ENCODE data around the gene GRM8. TPM values are rescaled to one million over a fixed set of nuclear protein-coding genes. Genes with fewer than 3 reads are reported as not detected.

Gene GRM8
- total and polyA plus RNA-seq, 2 experiments from 2014 or later: not detected

- Histone ChIP-seq H3K4me3 (no peak overlapping the region), H3K27me3 (replicated peaks; ENCODE audit: insufficient read depth) (no peaks in the 10 kb centered on the region), H3K4me2 (ENCODE audit: unreplicated experiment) (no peak overlapping the region), H3K9ac (no peak overlapping the region), H4K20me1 (ENCODE audit: insufficient read depth) (no peaks in the 10 kb centered on the region), H3K27ac (no peak overlapping the region), H2AFZ (no peak overlapping the region), H3K36me3 (ENCODE audit: low read depth) (no peaks in the 10 kb centered on the region), H3K4me1 (ENCODE audit: insufficient read depth) (no peaks in the 10 kb centered on the region), H3K79me2 (ENCODE audit: insufficient read depth) (no peaks in the 10 kb centered on the region), H3K9me3 (ENCODE audit: low read depth) (no peaks in the 10 kb centered on the region), H3K9me2 (ENCODE audit: insufficient read depth) (no peaks in the 10 kb centered on the region), H3F3A (ENCODE audit: insufficient read depth) (no peaks in the 10 kb centered on the region)
- in situ Hi-C loops (cut with MboI): no loop called here
- no peak for DNase-seq
- TF ChIP-seq EZH2phosphoT487 (IDR thresholded peaks at IDR 0.05; ENCODE audit: insufficient read depth, low read depth) (no peak), EZH2 (IDR thresholded peaks at IDR 0.05; ENCODE audit: insufficient read depth, poor library complexity, severe bottlenecking) (no peak)
Measured at GRCh38 chr7:127177156-127177555, 75.6 kb downstream of the GRM8 start.

- Histone ChIP-seq H3K4me1 (ENCODE audit: insufficient read depth) (no peaks in the 10 kb centered on the region), H3F3A (ENCODE audit: insufficient read depth) (no peaks in the 10 kb centered on the region), H3K36me3 (ENCODE audit: low read depth) (no peaks in the 10 kb centered on the region), H2AFZ (no peak overlapping the region), H3K4me3 (no peak overlapping the region), H3K9me2 (ENCODE audit: insufficient read depth) (no peaks in the 10 kb centered on the region), H3K4me2 (ENCODE audit: unreplicated experiment) (no peak overlapping the region), H3K9ac (no peak overlapping the region), H3K27ac (no peak overlapping the region), H4K20me1 (ENCODE audit: insufficient read depth) (no peaks in the 10 kb centered on the region), H3K9me3 (ENCODE audit: low read depth) (no peaks in the 10 kb centered on the region), H3K79me2 (ENCODE audit: insufficient read depth) (no peaks in the 10 kb centered on the region), H3K27me3 (replicated peaks; ENCODE audit: insufficient read depth) (no peaks in the 10 kb centered on the region)
- DNase-seq: no peak
- TF ChIP-seq EZH2 (IDR thresholded peaks at IDR 0.05; ENCODE audit: insufficient read depth, poor library complexity, severe bottlenecking): no peak
- TF ChIP-seq EZH2phosphoT487 (IDR thresholded peaks at IDR 0.05; ENCODE audit: insufficient read depth, low read depth): no peak
- WGBS, 2 experiments (ENCODE audit: low coverage in 1 of 2, low lambda C conversion rate in 2 of 2, missing lambda C conversion rate in 2 of 2): 9 to 14% methylated on average over 2 of the region's 2 CpGs
- in situ Hi-C loops (cut with MboI): no loop called here
Measured at GRCh38 chr7:127162366-127162765, 90.4 kb downstream of the GRM8 start.

- Histone ChIP-seq H3K79me2 (ENCODE audit: insufficient read depth) (no peaks in the 10 kb centered on the region), H4K20me1 (ENCODE audit: insufficient read depth) (no peaks in the 10 kb centered on the region), H3K9ac (no peak overlapping the region), H3K4me3 (no peak overlapping the region), H3K4me1 (ENCODE audit: insufficient read depth) (no peaks in the 10 kb centered on the region), H3K9me2 (ENCODE audit: insufficient read depth) (no peaks in the 10 kb centered on the region), H2AFZ (no peak overlapping the region), H3K4me2 (ENCODE audit: unreplicated experiment) (no peak overlapping the region), H3K36me3 (ENCODE audit: low read depth) (no peaks in the 10 kb centered on the region), H3K27ac (no peak overlapping the region), H3K27me3 (replicated peaks; ENCODE audit: insufficient read depth) (no peaks in the 10 kb centered on the region), H3K9me3 (ENCODE audit: low read depth) (no peaks in the 10 kb centered on the region), H3F3A (ENCODE audit: insufficient read depth) (no peaks in the 10 kb centered on the region)
- peak; percentile 0 for DNase-seq
- in situ Hi-C loops (cut with MboI): no loop called here
- 11 to 13% methylated on average over 3 of the region's 3 CpGs for WGBS, 2 experiments (ENCODE audit: low coverage in 1 of 2, low lambda C conversion rate in 2 of 2, missing lambda C conversion rate in 2 of 2)
- TF ChIP-seq EZH2phosphoT487 (IDR thresholded peaks at IDR 0.05; ENCODE audit: insufficient read depth, low read depth) (no peak), EZH2 (IDR thresholded peaks at IDR 0.05; ENCODE audit: insufficient read depth, poor library complexity, severe bottlenecking) (no peak)
Measured at GRCh38 chr7:127158659-127159058, 94.1 kb downstream of the GRM8 start.

- H4K20me1 ChIP-seq (ENCODE audit: insufficient read depth): no peaks in the 10 kb centered on the region
- no peaks in the 10 kb centered on the region for H3K36me3 ChIP-seq (ENCODE audit: low read depth)
- H3K4me2 ChIP-seq (ENCODE audit: unreplicated experiment): no peak overlapping the region
- TF ChIP-seq EZH2 (IDR thresholded peaks at IDR 0.05; ENCODE audit: insufficient read depth, poor library complexity, severe bottlenecking) (no peak), EZH2phosphoT487 (IDR thresholded peaks at IDR 0.05; ENCODE audit: insufficient read depth, low read depth) (no peak)
- 10 to 13% methylated on average over 4 of the region's 4 CpGs for WGBS, 2 experiments (ENCODE audit: low coverage in 1 of 2, low lambda C conversion rate in 2 of 2, missing lambda C conversion rate in 2 of 2)
- no peak overlapping the region for H2AFZ ChIP-seq
- no peaks in the 10 kb centered on the region for H3K4me1 ChIP-seq (ENCODE audit: insufficient read depth)
- in situ Hi-C loops (cut with MboI): no loop called here
- no peaks in the 10 kb centered on the region for H3K27me3 ChIP-seq (replicated peaks; ENCODE audit: insufficient read depth)
- no peak overlapping the region for H3K4me3 ChIP-seq
- H3K9me2 ChIP-seq (ENCODE audit: insufficient read depth): no peaks in the 10 kb centered on the region
- no peak overlapping the region for H3K9ac ChIP-seq
- H3K79me2 ChIP-seq (ENCODE audit: insufficient read depth): no peaks in the 10 kb centered on the region
- H3K27ac ChIP-seq: no peak overlapping the region
- DNase-seq: no peak
- no peaks in the 10 kb centered on the region for H3K9me3 ChIP-seq (ENCODE audit: low read depth)
- H3F3A ChIP-seq (ENCODE audit: insufficient read depth): no peaks in the 10 kb centered on the region
Measured at GRCh38 chr7:127154958-127155357, 97.8 kb downstream of the GRM8 start.

- in situ Hi-C loops (cut with MboI): no loop called here
- TF ChIP-seq EZH2phosphoT487 (IDR thresholded peaks at IDR 0.05; ENCODE audit: insufficient read depth, low read depth) (no peak), EZH2 (IDR thresholded peaks at IDR 0.05; ENCODE audit: insufficient read depth, poor library complexity, severe bottlenecking) (no peak)
- no peak overlapping the region for H3K4me3 ChIP-seq
- H3F3A ChIP-seq (ENCODE audit: insufficient read depth): no peaks in the 10 kb centered on the region
- no peaks in the 10 kb centered on the region for H3K9me2 ChIP-seq (ENCODE audit: insufficient read depth)
- no peak overlapping the region for H3K27ac ChIP-seq
- H3K9me3 ChIP-seq (ENCODE audit: low read depth): no peaks in the 10 kb centered on the region
- H3K9ac ChIP-seq: no peak overlapping the region
- H3K79me2 ChIP-seq (ENCODE audit: insufficient read depth): no peaks in the 10 kb centered on the region
- no peaks in the 10 kb centered on the region for H3K4me1 ChIP-seq (ENCODE audit: insufficient read depth)
- H3K36me3 ChIP-seq (ENCODE audit: low read depth): no peaks in the 10 kb centered on the region
- no peaks in the 10 kb centered on the region for H3K27me3 ChIP-seq (replicated peaks; ENCODE audit: insufficient read depth)
- DNase-seq: no peak
- no peak overlapping the region for H3K4me2 ChIP-seq (ENCODE audit: unreplicated experiment)
- H2AFZ ChIP-seq: no peak overlapping the region
- H4K20me1 ChIP-seq (ENCODE audit: insufficient read depth): no peaks in the 10 kb centered on the region
- WGBS, 2 experiments (ENCODE audit: low coverage in 1 of 2, low lambda C conversion rate in 2 of 2, missing lambda C conversion rate in 2 of 2): 0 to 8% methylated on average over 3 of the region's 3 CpGs
Measured at GRCh38 chr7:127154101-127154500, 98.6 kb downstream of the GRM8 start.

Data from GM23248 (cell line).